G401.6 (cell line): ENCODE results near the gene SYT5.
"Not testable (repeated sequence)": the region's sequence is repeated elsewhere in the genome, so short reads cannot be mapped to it uniquely, and the experiment has no call there.

ENCODE experiments used
- FAIRE-seq: peaks from 2 replicates; lab custom pipeline; 2012; peaks lifted over from hg19 to GRCh38; lab: Jason Lieb, UNC

SYT5 gene

GRCh38 chr19:55206664-55207500 lies 26.8 kb upstream of the SYT5 start:
- FAIRE-seq, result peak; percentile 92

- not testable (repeated sequence) for FAIRE-seq
Measured at GRCh38 chr19:55202199-55202598, 22.1 kb upstream of the SYT5 start.

- no peak for FAIRE-seq
Measured at GRCh38 chr19:55199620-55200204, 19.6 kb upstream of the SYT5 start.

GRCh38 chr19:55198651-55199050 lies 18.6 kb upstream of the SYT5 start:
- no peak for FAIRE-seq

- no peak for FAIRE-seq
Measured at GRCh38 chr19:55197528-55197927, 17.4 kb upstream of the SYT5 start.

GRCh38 chr19:55196803-55197202 lies 16.7 kb upstream of the SYT5 start:
- FAIRE-seq, result no peak

GRCh38 chr19:55193481-55193880 lies 13.4 kb upstream of the SYT5 start:
- FAIRE-seq, result no peak

GRCh38 chr19:55189403-55189835 lies 9.3 kb upstream of the SYT5 start:
- no peak for FAIRE-seq

GRCh38 chr19:55188625-55189024 lies 8.5 kb upstream of the SYT5 start:
- FAIRE-seq, result no peak

GRCh38 chr19:55186080-55186479 lies 6.0 kb upstream of the SYT5 start:
- FAIRE-seq, result no peak

- no peak for FAIRE-seq
Measured at GRCh38 chr19:55181740-55182139, 1.7 kb upstream of the SYT5 start.

- no peak for FAIRE-seq
Measured at GRCh38 chr19:55178781-55179599, 1.1 kb downstream of the SYT5 start.

GRCh38 chr19:55176076-55176475 lies 4.0 kb downstream of the SYT5 start:
- FAIRE-seq, result no peak

GRCh38 chr19:55175117-55175867 lies 4.8 kb downstream of the SYT5 start:
- no peak for FAIRE-seq

GRCh38 chr19:55174425-55175116 lies 5.5 kb downstream of the SYT5 start:
- no peak for FAIRE-seq

GRCh38 chr19:55173714-55174409 lies 6.2 kb downstream of the SYT5 start:
- FAIRE-seq, result peak; percentile 85

GRCh38 chr19:55173186-55173713 lies 6.8 kb downstream of the SYT5 start:
- FAIRE-seq, result no peak

- no peak for FAIRE-seq
Measured at GRCh38 chr19:55172741-55173140, 7.3 kb downstream of the SYT5 start.

GRCh38 chr19:55172318-55172717 lies 7.8 kb downstream of the SYT5 start:
- not testable (repeated sequence) for FAIRE-seq

- no peak for FAIRE-seq
Measured at GRCh38 chr19:55171440-55171839, 8.6 kb downstream of the SYT5 start.

- FAIRE-seq, result no peak
Measured at GRCh38 chr19:55169136-55169535, 11.0 kb downstream of the SYT5 start.
